ENCODE data around the gene CLDN6. TPM values are rescaled to one million over a fixed set of nuclear protein-coding genes. Genes with fewer than 3 reads are reported as not detected.

The CLDN6 gene
- total and polyA plus RNA-seq, 5 donors = not detected

DNA sequence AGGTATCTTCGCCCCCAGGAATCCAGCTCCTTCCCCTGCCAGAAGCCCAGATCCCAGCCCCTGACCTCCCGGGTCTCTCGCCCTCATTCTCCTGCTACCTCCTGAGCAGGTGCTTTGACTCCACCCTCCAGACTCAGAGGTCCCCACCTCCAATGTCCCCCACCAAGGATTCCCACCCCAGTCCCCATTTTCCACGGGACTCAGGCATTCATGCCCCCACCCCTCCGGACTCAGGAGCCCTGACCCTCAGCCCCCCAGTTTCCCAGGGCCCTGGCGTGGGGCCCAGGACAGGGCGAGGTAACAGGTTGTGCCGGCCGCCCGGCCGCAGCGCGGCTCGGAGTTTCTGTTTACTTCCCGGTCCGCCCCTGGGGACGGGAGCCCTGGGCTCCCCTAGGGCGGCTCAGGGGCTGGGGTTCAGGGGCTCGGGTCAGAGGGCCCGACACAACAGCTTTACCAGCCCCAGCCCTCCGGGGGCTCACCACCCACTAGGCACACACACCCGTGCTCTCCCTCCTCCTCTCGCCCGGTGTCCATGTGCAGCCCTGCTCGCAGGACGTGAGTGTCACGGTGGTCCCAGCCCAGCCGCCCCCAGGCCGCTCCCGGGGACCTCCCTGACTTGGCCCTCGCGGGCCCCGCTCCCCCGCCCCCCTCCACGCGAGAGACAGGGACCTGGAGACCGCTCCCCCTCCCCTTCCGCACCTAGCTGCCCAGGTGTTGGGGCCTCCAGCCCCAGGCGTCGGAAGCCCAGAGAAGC lies 18.2 kb upstream of the CLDN6 start:
- H3K4me3 ChIP-seq (ENCODE audit: low read length) = no peak overlapping the region
- WGBS = 3% methylated on average over 40 of the region's 40 CpGs
- H3K27me3 ChIP-seq (ENCODE audit: control insufficient read depth, insufficient read depth) = no peaks in the 10 kb centered on the region
- no peaks in the 10 kb centered on the region for H3K4me1 ChIP-seq (ENCODE audit: control insufficient read depth, insufficient read depth, low read length)
- DNase-seq (peak in 1 of 3 donors; percentile 39), ATAC-seq (peak in 1 of 2 donors; percentile 6)
- H3K27ac ChIP-seq (ENCODE audit: low read length) = no peak overlapping the region
- H3K9me3 ChIP-seq (ENCODE audit: control insufficient read depth, low read length) = no peaks in the 10 kb centered on the region
- intact Hi-C loops (cut with DNase I) = no loop called here

DNA sequence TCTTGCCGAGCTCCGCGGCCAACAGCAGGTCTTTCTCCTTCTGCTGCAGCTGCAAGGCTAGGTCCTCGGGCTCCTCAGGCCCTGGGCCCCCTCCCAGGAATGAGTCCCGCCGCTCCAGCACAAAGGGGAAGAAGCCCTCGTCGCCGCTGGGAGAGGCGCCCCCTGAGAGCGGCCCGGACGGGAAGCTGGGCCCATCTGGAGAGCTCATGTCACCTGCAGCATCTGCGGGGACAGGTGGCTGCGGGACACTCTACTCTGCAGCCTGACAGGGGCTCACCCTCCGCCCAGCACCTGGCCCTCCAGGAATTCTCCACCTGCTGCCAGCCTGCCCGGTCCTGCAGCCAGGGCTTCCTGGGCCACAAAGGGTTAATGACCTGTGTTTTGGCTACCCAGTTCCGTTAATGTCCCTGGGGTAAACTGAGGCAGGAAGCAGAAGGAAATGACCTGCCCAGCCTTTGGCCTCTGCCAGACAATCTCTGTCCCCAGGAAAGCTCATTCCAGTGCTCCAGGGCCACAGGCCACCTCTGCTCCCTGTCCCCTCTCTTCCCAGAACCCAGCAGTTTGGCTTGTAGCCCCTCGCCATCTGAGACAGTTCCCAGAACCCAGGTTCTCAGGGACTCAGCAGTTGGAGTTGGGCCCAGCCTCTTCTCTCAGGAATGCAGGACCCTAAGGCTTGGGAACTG lies 17.4 kb upstream of the CLDN6 start:
- no peak for ATAC-seq
- Histone ChIP-seq H3K27me3 (ENCODE audit: control insufficient read depth, insufficient read depth) (no peaks in the 10 kb centered on the region), H3K9me3 (ENCODE audit: control insufficient read depth, low read length) (no peaks in the 10 kb centered on the region), H3K4me1 (ENCODE audit: control insufficient read depth, insufficient read depth, low read length) (no peaks in the 10 kb centered on the region), H3K27ac (ENCODE audit: low read length) (no peak overlapping the region), H3K4me3 (ENCODE audit: low read length) (no peak overlapping the region)
- intact Hi-C loops (cut with DNase I) = no loop called here
- 40% methylated on average over 19 of the region's 19 CpGs for WGBS
- peak in 1 of 3 donors; percentile 34 for DNase-seq

DNA sequence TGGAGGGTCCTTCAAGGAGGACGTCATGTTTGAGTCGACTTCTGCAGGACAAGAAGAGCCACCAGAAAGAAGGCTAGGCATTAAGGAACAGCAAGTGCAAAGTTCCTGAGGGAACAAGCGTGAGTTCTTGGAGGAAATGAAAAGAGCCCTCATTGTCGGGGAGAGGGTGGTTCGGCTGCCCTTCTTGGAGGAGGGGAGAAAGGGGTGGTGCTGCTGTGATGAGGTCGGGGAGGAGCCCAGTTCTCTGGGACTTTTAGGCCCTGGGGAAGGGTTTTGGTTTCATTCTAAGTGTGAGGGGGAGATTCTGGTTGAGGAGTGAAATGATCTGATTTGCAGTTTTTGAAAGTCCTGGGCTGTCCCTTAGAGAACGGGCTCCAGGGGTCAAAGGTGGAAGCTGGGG lies 14.6 kb upstream of the CLDN6 start:
- Histone ChIP-seq H3K9me3 (ENCODE audit: control insufficient read depth, low read length) (no peaks in the 10 kb centered on the region), H3K4me1 (ENCODE audit: control insufficient read depth, insufficient read depth, low read length) (no peaks in the 10 kb centered on the region), H3K27me3 (ENCODE audit: control insufficient read depth, insufficient read depth) (no peaks in the 10 kb centered on the region), H3K4me3 (ENCODE audit: low read length) (no peak overlapping the region), H3K27ac (ENCODE audit: low read length) (no peak overlapping the region)
- ATAC-seq (no peak), DNase-seq (peak in 1 of 3 donors; percentile 5)
- intact Hi-C loops (cut with DNase I) = no loop called here
- 41% methylated on average over 7 of the region's 7 CpGs for WGBS

DNA sequence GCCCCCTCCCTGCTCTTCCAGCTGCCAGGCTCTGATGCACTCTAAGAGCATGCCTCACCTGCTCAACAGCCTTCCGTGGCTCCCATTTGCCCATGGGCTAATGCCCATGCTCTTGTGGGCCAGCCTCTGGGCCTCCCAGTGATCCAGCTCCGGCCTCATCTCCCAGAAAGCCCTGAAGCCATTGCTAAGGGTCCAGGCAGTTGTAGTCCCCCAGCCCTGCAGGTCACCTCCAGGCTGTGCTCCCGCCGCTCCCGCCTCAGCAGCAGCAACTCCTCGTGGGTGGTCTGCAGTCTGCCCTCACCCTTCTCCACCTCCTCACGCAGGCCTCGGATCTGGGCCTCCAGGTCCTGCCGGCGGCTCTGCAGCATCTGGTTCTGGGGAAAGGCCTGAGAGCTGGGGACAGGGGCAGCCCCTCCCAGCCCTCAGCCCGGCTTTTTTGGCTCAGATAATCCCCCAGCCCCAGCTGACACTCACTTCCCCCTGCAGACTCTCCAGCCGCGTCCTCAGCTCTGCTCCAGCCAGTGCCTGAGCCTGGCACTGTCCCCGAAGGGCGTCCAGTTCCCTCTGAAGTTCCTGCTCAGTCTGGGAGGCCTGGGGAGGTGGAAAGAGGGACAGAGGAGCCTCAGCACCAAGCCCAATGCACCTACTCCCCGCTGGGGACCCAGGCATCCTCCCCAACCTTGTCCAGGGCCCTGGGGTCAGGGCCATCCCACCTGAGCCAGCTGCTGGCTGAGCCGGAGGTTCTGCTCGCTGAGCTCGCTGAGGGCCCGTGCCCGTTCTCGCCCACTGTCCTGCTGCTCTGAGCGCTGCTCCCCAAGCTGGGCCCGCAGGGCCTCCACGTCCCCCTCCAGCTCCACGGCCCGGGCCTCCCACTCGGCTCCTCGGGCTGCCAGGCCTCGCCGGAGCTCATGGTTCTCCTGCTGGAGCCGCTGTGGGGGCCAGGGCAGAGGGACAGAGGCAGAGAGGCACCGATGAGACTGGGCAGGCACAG lies 12.5 kb upstream of the CLDN6 start:
- Histone ChIP-seq H3K27ac (ENCODE audit: low read length) (no peak overlapping the region), H3K27me3 (ENCODE audit: control insufficient read depth, insufficient read depth) (no peaks in the 10 kb centered on the region), H3K4me3 (ENCODE audit: low read length) (no peak overlapping the region), H3K4me1 (ENCODE audit: control insufficient read depth, insufficient read depth, low read length) (no peaks in the 10 kb centered on the region), H3K9me3 (ENCODE audit: control insufficient read depth, low read length) (no peaks in the 10 kb centered on the region)
- intact Hi-C loops (cut with DNase I) = no loop called here
- ATAC-seq (no peak), DNase-seq (no peak)
- 82% methylated on average over 33 of the region's 33 CpGs for WGBS

DNA sequence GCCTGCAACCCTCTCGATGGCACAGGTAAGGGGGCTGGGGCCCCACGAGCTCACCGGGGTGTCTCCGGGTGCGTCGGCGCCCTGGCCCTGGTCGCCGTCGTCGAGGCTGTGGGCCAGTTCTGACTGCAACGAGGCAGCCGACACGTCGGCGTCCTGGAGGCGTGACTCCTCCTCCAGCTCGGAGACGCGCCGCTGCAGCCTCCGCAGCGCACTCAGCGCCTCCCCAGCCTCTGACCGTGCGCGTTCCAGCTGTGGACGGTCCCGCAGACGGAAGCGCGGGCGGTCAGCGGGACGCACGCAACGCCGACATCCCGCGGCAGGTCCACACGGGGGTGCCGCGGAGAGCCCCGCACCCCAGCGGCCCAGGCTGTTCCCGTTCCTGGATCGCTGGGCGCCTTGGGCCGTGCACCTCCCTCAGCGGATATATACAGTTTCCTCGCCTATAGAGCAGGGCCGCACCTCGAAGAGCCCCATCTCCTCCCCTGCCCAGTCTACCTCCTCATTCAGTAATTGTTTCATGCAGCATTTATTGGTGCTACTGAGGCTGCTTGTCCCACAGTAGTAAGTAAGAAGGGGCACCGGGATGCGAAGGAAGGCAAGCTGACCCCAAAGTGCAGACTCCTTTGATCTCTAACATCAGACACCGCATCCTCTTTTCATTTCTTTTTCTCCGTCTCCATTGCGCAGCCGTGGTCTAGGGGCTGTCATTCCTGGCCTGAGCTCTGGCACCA lies 11.7 kb upstream of the CLDN6 start:
- Histone ChIP-seq H3K4me1 (ENCODE audit: control insufficient read depth, insufficient read depth, low read length) (no peaks in the 10 kb centered on the region), H3K27ac (ENCODE audit: low read length) (no peak overlapping the region), H3K27me3 (ENCODE audit: control insufficient read depth, insufficient read depth) (no peaks in the 10 kb centered on the region), H3K4me3 (ENCODE audit: low read length) (no peak overlapping the region), H3K9me3 (ENCODE audit: control insufficient read depth, low read length) (no peaks in the 10 kb centered on the region)
- intact Hi-C loops (cut with DNase I) = no loop called here
- peak in 1 of 2 donors; percentile 10 for ATAC-seq
- DNase-seq = peak in 1 of 3 donors; percentile 75
- WGBS = 11% methylated on average over 59 of the region's 59 CpGs

DNA sequence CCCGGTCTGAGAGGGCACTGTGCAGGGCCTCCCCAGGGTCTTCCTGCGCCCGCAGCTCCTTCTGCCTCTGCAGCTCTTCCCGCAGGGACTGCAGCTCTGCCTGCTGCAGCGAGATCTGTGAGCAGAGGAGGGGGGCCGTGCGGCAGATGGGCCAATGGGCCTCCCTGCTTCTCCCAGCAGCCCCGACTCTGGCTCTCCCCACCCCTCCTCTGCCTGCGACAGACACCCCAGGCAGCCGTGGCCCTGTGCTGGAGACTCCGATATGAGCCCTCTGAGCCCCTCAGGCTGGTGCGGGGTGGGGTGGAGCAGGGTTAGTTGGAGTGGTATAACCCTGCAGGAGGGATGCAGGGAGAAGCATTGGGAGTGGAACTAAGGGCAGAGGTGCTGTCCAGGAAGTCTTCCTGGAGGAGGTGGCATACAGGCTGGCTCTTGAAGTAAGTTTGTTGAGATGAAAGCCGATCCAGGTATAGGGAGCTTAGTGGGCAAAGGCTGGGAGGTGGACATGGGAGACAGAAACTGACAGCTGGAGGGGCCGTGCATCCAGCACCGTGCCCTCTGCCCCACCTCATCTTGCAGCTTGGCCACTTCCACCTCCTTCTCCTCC lies 10.8 kb upstream of the CLDN6 start:
- ATAC-seq (no peak), DNase-seq (no peak)
- H3K27me3 ChIP-seq (ENCODE audit: control insufficient read depth, insufficient read depth) = no peaks in the 10 kb centered on the region
- 26% methylated on average over 15 of the region's 15 CpGs for WGBS
- H3K9me3 ChIP-seq (ENCODE audit: control insufficient read depth, low read length) = no peaks in the 10 kb centered on the region
- intact Hi-C loops (cut with DNase I) = no loop called here
- no peaks in the 10 kb centered on the region for H3K4me1 ChIP-seq (ENCODE audit: control insufficient read depth, insufficient read depth, low read length)
- H3K27ac ChIP-seq (ENCODE audit: low read length) = no peak overlapping the region
- H3K4me3 ChIP-seq (ENCODE audit: low read length) = no peak overlapping the region

DNA sequence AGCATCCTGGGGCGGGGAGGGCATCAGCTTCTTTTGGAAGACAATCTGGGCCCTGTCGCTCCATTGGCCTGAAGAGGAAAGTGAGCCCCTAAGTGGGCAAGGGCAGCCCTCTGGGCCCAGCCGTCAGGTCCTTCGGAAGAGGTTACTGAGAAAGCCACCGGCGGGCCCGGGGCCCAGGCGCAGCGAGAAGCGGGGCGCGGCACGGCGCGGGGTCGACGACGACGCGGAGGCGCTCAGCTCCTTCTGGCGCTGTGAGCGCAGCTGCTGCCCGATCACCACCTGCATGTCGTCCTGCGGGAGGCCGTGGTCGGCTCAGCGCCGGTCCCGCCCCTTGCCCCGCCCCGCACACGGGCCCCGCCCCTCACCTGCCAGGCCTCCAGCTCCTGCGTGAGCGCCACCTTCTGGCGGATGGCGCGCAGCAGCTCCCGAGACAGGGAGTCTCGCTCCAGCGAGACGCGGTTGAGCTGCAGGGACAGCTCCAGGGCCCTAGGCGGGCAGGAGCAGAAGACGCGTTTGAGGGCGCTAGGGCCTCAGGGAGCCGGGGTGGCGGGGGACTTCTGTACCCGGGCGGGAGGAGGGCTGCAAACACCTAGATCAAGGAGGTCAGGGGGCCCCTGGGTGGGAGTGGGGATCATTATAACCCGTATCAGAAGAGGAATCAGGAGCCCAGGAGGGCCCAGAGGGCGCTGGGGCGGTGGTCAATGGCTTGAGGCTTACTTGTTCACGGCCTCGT lies 10.2 kb upstream of the CLDN6 start:
- 27% methylated on average over 58 of the region's 58 CpGs for WGBS
- Histone ChIP-seq H3K27me3 (ENCODE audit: control insufficient read depth, insufficient read depth) (no peaks in the 10 kb centered on the region), H3K4me3 (ENCODE audit: low read length) (no peak overlapping the region), H3K27ac (ENCODE audit: low read length) (no peak overlapping the region), H3K4me1 (ENCODE audit: control insufficient read depth, insufficient read depth, low read length) (peaks cover 1% of the 10 kb centered on the region), H3K9me3 (ENCODE audit: control insufficient read depth, low read length) (no peaks in the 10 kb centered on the region)
- intact Hi-C loops (cut with DNase I) = no loop called here
- ATAC-seq (peak; percentile 9 to 23), DNase-seq (peak; percentile 74 to 93 (median 92))

DNA sequence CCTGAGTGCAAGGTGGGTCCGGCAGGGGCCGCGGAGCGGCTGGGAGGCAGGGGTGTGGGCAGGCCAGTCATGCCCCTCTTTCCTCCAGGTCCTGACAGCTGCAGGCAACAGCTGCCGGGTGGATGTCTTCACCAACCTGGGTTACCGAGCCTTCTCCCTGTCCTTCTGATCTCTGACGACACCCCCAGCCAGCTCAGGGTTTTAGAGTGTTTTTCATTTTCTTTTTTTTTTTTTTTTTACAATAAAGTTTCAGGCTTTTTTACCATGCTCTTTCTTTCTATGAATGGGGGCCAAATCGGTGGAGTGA lies 9.5 kb upstream of the CLDN6 start:
- WGBS = 92% methylated on average over 8 of the region's 8 CpGs
- Histone ChIP-seq H3K27ac (ENCODE audit: low read length) (no peak overlapping the region), H3K9me3 (ENCODE audit: control insufficient read depth, low read length) (no peaks in the 10 kb centered on the region), H3K4me1 (ENCODE audit: control insufficient read depth, insufficient read depth, low read length) (peaks cover 8% of the 10 kb centered on the region), H3K4me3 (ENCODE audit: low read length) (no peak overlapping the region), H3K27me3 (ENCODE audit: control insufficient read depth, insufficient read depth) (no peaks in the 10 kb centered on the region)
- no peak for DNase-seq
- intact Hi-C loops (cut with DNase I) = no loop called here
- no peak for ATAC-seq

DNA sequence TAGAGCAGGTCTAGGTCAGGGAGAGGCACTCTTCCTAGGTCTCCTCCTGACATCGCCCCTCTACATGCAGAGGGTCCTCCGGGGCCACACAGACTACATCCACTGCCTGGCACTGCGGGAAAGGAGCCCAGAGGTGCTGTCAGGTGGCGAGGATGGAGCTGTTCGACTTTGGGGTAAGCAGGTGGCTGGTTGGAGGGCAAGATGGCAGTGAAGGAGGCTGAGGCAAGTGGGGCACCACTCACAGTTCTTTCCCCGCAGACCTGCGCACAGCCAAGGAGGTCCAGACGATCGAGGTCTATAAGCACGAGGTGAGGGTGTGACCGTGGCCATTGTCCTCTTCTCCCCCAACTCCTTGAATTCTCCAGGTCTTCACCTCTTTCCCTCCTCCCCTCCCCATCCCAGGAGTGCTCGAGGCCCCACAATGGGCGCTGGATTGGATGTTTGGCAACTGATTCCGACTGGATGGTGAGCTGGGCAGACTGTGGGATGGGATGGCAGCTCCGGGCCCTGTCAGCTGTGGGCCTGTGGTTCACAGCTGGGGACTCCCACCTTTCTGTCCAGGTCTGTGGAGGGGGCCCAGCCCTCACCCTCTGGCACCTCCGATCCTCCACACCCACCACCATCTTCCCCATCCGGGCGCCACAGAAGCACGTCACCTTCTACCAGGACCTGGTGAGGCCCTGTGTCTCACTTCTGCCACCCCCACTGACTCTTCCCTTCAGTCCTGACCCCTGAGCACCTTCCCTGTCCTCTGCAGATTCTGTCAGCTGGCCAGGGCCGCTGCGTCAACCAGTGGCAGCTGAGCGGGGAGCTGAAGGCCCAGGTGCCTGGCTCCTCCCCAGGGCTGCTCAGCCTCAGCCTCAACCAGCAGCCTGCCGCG lies 8.9 kb upstream of the CLDN6 start:
- 94% methylated on average over 24 of the region's 24 CpGs for WGBS
- no peak for DNase-seq
- H3K9me3 ChIP-seq (ENCODE audit: control insufficient read depth, low read length) = no peaks in the 10 kb centered on the region
- ATAC-seq = no peak
- intact Hi-C loops (cut with DNase I) = no loop called here
- peaks cover 10% of the 10 kb centered on the region for H3K4me1 ChIP-seq (ENCODE audit: control insufficient read depth, insufficient read depth, low read length)
- no peak overlapping the region for H3K27ac ChIP-seq (ENCODE audit: low read length)
- no peaks in the 10 kb centered on the region for H3K27me3 ChIP-seq (ENCODE audit: control insufficient read depth, insufficient read depth)
- H3K4me3 ChIP-seq (ENCODE audit: low read length) = no peak overlapping the region

Data from right cardiac atrium (tissue), 5 donors.